Prostate gland (tissue), 2 donors: ENCODE data around the gene VWA8. TPM values are rescaled to one million over a fixed set of nuclear protein-coding genes. Genes with fewer than 3 reads are reported as not detected.
"Not testable (repeated sequence)": the region's sequence is repeated elsewhere in the genome, so short reads cannot be mapped to it uniquely, and the experiment has no call there.

Experiments
- DNase-seq: peaks from one replicate; pipeline ENCODE4 v3.0.0-alpha.2; 2019; ENCODE audit warnings: low spot score
- H3K27ac ChIP-seq, 2 donors: fragments of 200-600 bp; sonication (generic); 2 replicates each; pipeline ENCODE4 v1.5.1; 2017 to 2019
- H3K27me3 ChIP-seq: fragments of 200-600 bp; sonication (generic); replicated peaks from 2 replicates; pipeline ENCODE4 v1.5.1; 2019; ENCODE audit not compliant: insufficient read depth
- H3K36me3 ChIP-seq, 2 donors: fragments of 200-600 bp; sonication (generic); 1 replicate in 1 of 2; 2 replicates in 1 of 2; pipeline versions ENCODE4 v1.5.1 to v1.8.1; 2017 to 2019
- H3K4me1 ChIP-seq: fragments of 200-600 bp; sonication (generic); replicated peaks from 2 replicates; pipeline ENCODE4 v1.5.1; 2019
- H3K4me3 ChIP-seq, 2 donors: fragments of 200-600 bp; sonication (generic); 2 replicates each; pipeline ENCODE4 v1.5.1; 2017 to 2019
- H3K9me3 ChIP-seq: fragments of 200-600 bp; sonication (generic); 2 replicates; pipeline ENCODE4 v1.5.1; 2017
- CTCF ChIP-seq, 4 experiments: fragments of 200-600 bp in 2 of 4; fragments of 450-650 bp in 2 of 4; sonication (generic) in 2 of 4; IDR thresholded peaks; 1 replicate in 3 of 4; 2 replicates in 1 of 4; pipeline ENCODE4 v1.5.1; 2016 to 2019; ENCODE audit warnings: antibody characterized with exemption in 4 of 4, mild to moderate bottlenecking in 2 of 4, moderate library complexity in 2 of 4
- POLR2A ChIP-seq: fragments of 450-650 bp; IDR thresholded peaks from one replicate; pipeline ENCODE4 v1.6.1; 2016; ENCODE audit warnings: antibody characterized with exemption, mild to moderate bottlenecking
- POLR2AphosphoS5 ChIP-seq: sonication (generic); formaldehyde crosslinking; IDR thresholded peaks from one replicate; pipeline ENCODE4 v1.6.1; 2017; ENCODE audit warnings: antibody characterized with exemption
- WGBS: methylation state at CpG from one replicate; pipeline ENCODE4 v1.1.5; 2018; 5-methylcytosine and 5-hydroxymethylcytosine counted together
- intact Hi-C: fragments of 100-400 bp; cut with DNase I; formaldehyde crosslinking; loops from one replicate; pipeline ENCODE4 v1.14.2; 2022
- total RNA-seq, 2 donors: library from RNA; depleted of rRNA; stranded (reverse); fragments of >200 nt; gene quantifications; one replicate each; pipeline ENCODE4 v1.1.0, GENCODE V29; 2016

The VWA8 gene
- total RNA-seq, 2 donors from 2014 or later, result 18.1 to 21.8 TPM

DNA sequence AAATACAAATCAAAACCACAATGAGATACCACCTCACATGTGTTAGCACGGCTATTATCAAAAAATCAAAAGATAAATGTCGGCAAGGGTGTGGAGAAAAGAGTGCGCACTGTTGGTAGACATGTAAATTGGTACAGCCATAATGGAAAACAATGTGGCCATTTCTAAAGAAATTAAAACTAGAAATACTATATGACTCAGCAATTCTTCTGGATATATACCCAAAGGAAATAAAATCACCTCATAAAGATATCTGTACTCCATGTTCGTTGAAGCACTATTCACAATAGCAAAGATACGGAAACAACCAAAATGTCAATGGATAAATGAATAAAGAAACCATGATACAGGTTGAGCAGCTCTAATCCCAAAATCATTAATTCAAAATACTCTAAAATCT lies 30.8 kb downstream of the VWA8 start:
- H3K9me3 ChIP-seq, result no peaks in the 10 kb centered on the region
- WGBS, result 98% methylated on average over 5 of the region's 5 CpGs
- H3K36me3 ChIP-seq, result no peaks in the 10 kb centered on the region
- no peaks in the 10 kb centered on the region for H3K4me1 ChIP-seq
- intact Hi-C loops, result no loop called here
- no peaks in the 10 kb centered on the region for H3K27me3 ChIP-seq
- TF ChIP-seq POLR2A (no peak), CTCF (IDR thresholded peaks at IDR 0.05) (no peak), POLR2AphosphoS5 (no peak)
- no peak for DNase-seq
- H3K27ac ChIP-seq, result no peak overlapping the region
- no peak overlapping the region for H3K4me3 ChIP-seq

DNA sequence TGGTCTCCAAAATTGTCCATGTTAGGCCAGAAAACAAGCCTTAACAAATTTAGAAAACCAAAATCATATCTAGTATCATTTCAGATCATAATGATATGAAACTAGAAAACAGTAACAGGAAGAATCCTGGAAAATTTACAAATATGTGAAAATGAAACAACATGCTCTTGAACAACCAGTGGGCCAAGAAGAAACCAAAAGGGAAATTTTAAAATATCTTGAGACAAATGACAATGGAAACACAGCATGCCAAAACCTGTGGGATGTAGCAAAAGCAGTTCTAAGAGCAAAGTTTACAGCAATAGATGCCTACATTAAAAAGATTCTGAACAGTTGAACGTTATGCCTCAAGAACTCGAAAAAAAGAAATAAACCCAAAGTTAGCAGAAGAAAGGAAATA lies 32.6 kb downstream of the VWA8 start:
- Histone ChIP-seq H3K36me3 (no peaks in the 10 kb centered on the region), H3K4me3 (no peak overlapping the region), H3K27me3 (no peaks in the 10 kb centered on the region), H3K27ac (no peak overlapping the region), H3K4me1 (no peaks in the 10 kb centered on the region), H3K9me3 (no peaks in the 10 kb centered on the region)
- intact Hi-C loops, result no loop called here
- TF ChIP-seq POLR2AphosphoS5 (no peak), POLR2A (no peak), CTCF (IDR thresholded peaks at IDR 0.05) (no peak)
- WGBS, result 70% methylated on average over 2 of the region's 2 CpGs
- no peak for DNase-seq

DNA sequence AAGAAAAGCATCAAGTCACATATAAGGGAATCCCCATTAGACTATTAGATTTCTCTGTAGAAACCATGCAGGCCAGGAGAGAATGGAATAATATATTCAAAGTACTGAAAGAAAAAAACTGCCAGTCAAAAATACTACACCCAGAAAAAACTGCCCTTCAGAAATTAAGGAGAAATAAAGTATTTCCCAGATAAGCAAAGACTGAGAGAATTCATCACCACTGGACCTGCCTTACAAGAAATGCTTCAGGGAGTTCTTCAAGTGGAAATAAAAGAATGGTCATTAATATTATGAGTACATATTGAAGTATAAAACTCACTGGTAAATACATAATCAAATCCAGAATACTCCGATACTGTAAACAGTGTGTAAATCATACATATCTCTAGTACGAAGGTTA lies 35.9 kb downstream of the VWA8 start:
- no peak overlapping the region for H3K27ac ChIP-seq
- 98% methylated on average over 2 of the region's 2 CpGs for WGBS
- intact Hi-C loops, result no loop called here
- no peak overlapping the region for H3K4me3 ChIP-seq
- H3K4me1 ChIP-seq, result no peaks in the 10 kb centered on the region
- no peaks in the 10 kb centered on the region for H3K9me3 ChIP-seq
- H3K36me3 ChIP-seq, result no peaks in the 10 kb centered on the region
- H3K27me3 ChIP-seq, result no peaks in the 10 kb centered on the region
- TF ChIP-seq POLR2A (no peak), POLR2AphosphoS5 (no peak), CTCF (IDR thresholded peaks at IDR 0.05) (no peak)
- no peak for DNase-seq

GRCh38 chr13:41922894-41923293 lies 38.0 kb downstream of the VWA8 start:
- H3K27me3 ChIP-seq, DNase-seq, H3K27ac ChIP-seq, H3K9me3 ChIP-seq, H3K4me3 ChIP-seq, intact Hi-C loops, H3K36me3 ChIP-seq, H3K4me1 ChIP-seq: not testable (repeated sequence)
- 100% methylated on average over 4 of the region's 4 CpGs for WGBS

- Histone ChIP-seq H3K27me3 (no peaks in the 10 kb centered on the region), H3K36me3 (no peaks in the 10 kb centered on the region), H3K4me3 (no peak overlapping the region), H3K9me3 (no peaks in the 10 kb centered on the region), H3K4me1 (no peaks in the 10 kb centered on the region), H3K27ac (no peak overlapping the region)
- DNase-seq, result no peak
- 86% methylated on average over 5 of the region's 5 CpGs for WGBS
- intact Hi-C loops, result no loop called here
- TF ChIP-seq CTCF (IDR thresholded peaks at IDR 0.05), result no peak
- TF ChIP-seq POLR2AphosphoS5, result no peak
- no peak for TF ChIP-seq POLR2A
Observed at GRCh38 chr13:41919741-41920487, 41.0 kb downstream of the VWA8 start.
